Lower lobe of right lung (tissue), 2 donors: ENCODE measurements around the gene PSMG4. TPM values are rescaled to one million over a fixed set of nuclear protein-coding genes. Genes with fewer than 3 reads are reported as not detected.

Experiments
- ATAC-seq, 2 donors: fragments of 200-7000 bp; cut with Tn5 transposase; one replicate each; pipeline ENCODE4 v1.9.1; 2020 to 2022; ENCODE audit warnings: mild to moderate bottlenecking in 2 of 2, moderate library complexity in 2 of 2
- DNase-seq: peaks from one replicate; pipeline ENCODE4 v3.0.0-alpha.2; 2020
- H3K27ac ChIP-seq: fragments of 200-600 bp; one replicate; pipeline ENCODE4 v1.8.0; 2022
- H3K27me3 ChIP-seq: fragments of 200-600 bp; one replicate; pipeline ENCODE4 v1.8.0; 2022; ENCODE audit warnings: low read depth
- H3K36me3 ChIP-seq: fragments of 200-600 bp; one replicate; pipeline ENCODE4 v1.8.0; 2022; ENCODE audit warnings: mild to moderate bottlenecking
- H3K4me1 ChIP-seq: fragments of 200-600 bp; one replicate; pipeline ENCODE4 v1.8.0; 2022
- H3K4me3 ChIP-seq: fragments of 200-600 bp; one replicate; pipeline ENCODE4 v1.8.0; 2022; ENCODE audit warnings: mild to moderate bottlenecking
- H3K9me3 ChIP-seq: fragments of 200-600 bp; one replicate; pipeline ENCODE4 v1.8.0; 2022
- CTCF ChIP-seq: fragments of 200-600 bp; IDR thresholded peaks from one replicate; pipeline ENCODE4 v1.8.0; 2022; ENCODE audit warnings: antibody characterized with exemption, mild to moderate bottlenecking
- intact Hi-C: fragments of 100-400 bp; cut with DNase I; formaldehyde crosslinking; loops from one replicate; pipeline ENCODE4 v1.11.0; 2022
- long read RNA-seq: library from polyadenylated mRNA; unstranded; transcript quantifications from one replicate; pipeline ENCODE4 v2.0.0, GENCODE V29; 2021
- total RNA-seq: library from RNA; stranded (reverse); fragmentation: NEBNext Ultra II Directional; extraction: Animal tissue kit (Norgen Biotek cat#: 25700); gene quantifications from one replicate; pipeline ENCODE4 v1.2.1, GENCODE V29; 2021
- donor health status: DM: no; HTN: yes; CAD: no; lungs with severe emphysema.

PSMG4 gene
- total RNA-seq: 19.1 TPM
- long read RNA-seq, full-length matches to known transcripts: 15 of 29 reads
- long read RNA-seq, partial matches to known transcripts: 7 of 29 reads
- long read RNA-seq, other reads (novel, unspliced or antisense): 7 of 29 reads

GRCh38 chr6:3258720-3259490 is at the start of gene PSMG4:
Gene PSMG4, plus strand, starts transcription at chr6:3258947. Its CDS starts 76 bp downstream, at chr6:3259023.
- no peaks in the 10 kb centered on the region for H3K9me3 ChIP-seq
- peak; percentile 96 for DNase-seq
- H3K4me1 ChIP-seq: peaks cover 33% of the 10 kb centered on the region
- H3K27ac ChIP-seq: peak within 1 kb of the TSS; percentile 85
- peaks cover 5% of the 10 kb centered on the region for H3K36me3 ChIP-seq
- ATAC-seq: peak; percentile 98
- intact Hi-C loops: loop anchor here (10.0 kb wide), 1 partner anchor 134 kb away; no protein-coding TSS in a partner anchor
- no peaks in the 10 kb centered on the region for H3K27me3 ChIP-seq
- H3K4me3 ChIP-seq: peak within 1 kb of the TSS; percentile 97
- TF ChIP-seq CTCF: no peak

- TF ChIP-seq CTCF: no peak
- no peak for DNase-seq
- Histone ChIP-seq H3K36me3 (no peaks in the 10 kb centered on the region), H3K9me3 (no peaks in the 10 kb centered on the region), H3K27ac (no peak overlapping the region), H3K4me3 (no peak overlapping the region), H3K4me1 (peaks cover 4% of the 10 kb centered on the region), H3K27me3 (no peaks in the 10 kb centered on the region)
- intact Hi-C loops: no loop called here
- ATAC-seq: peak; percentile 85 to 86
Observed at GRCh38 chr6:3209114-3210023, 49.4 kb upstream of the PSMG4 start.

GRCh38 chr6:3210024-3210610 is 48.6 kb upstream of the PSMG4 start:
- intact Hi-C loops: no loop called here
- Histone ChIP-seq H3K27ac (no peak overlapping the region), H3K9me3 (no peaks in the 10 kb centered on the region), H3K27me3 (no peaks in the 10 kb centered on the region), H3K4me1 (peaks cover 4% of the 10 kb centered on the region), H3K4me3 (no peak overlapping the region), H3K36me3 (no peaks in the 10 kb centered on the region)
- TF ChIP-seq CTCF: no peak
- DNase-seq (no peak), ATAC-seq (no peak)

GRCh38 chr6:3211681-3212080 is 47.1 kb upstream of the PSMG4 start:
- no peaks in the 10 kb centered on the region for H3K36me3 ChIP-seq
- ATAC-seq: no peak
- H3K27ac ChIP-seq: no peak overlapping the region

More at GRCh38 chr6:3211681-3212080, 47.1 kb upstream of the PSMG4 start:
- no peaks in the 10 kb centered on the region for H3K27me3 ChIP-seq
- no peaks in the 10 kb centered on the region for H3K9me3 ChIP-seq
- no peak for TF ChIP-seq CTCF
- intact Hi-C loops: no loop called here
- DNase-seq: no peak
- peaks cover 4% of the 10 kb centered on the region for H3K4me1 ChIP-seq
- H3K4me3 ChIP-seq: no peak overlapping the region
